Measurements from ENCODE around the gene MEGF6.

Gene MEGF6

GRCh38 chr1:3459051-3459908, 152.0 kb downstream of the MEGF6 start:
- DNase-seq (ENCODE audit: low read depth): no peak

DNA sequence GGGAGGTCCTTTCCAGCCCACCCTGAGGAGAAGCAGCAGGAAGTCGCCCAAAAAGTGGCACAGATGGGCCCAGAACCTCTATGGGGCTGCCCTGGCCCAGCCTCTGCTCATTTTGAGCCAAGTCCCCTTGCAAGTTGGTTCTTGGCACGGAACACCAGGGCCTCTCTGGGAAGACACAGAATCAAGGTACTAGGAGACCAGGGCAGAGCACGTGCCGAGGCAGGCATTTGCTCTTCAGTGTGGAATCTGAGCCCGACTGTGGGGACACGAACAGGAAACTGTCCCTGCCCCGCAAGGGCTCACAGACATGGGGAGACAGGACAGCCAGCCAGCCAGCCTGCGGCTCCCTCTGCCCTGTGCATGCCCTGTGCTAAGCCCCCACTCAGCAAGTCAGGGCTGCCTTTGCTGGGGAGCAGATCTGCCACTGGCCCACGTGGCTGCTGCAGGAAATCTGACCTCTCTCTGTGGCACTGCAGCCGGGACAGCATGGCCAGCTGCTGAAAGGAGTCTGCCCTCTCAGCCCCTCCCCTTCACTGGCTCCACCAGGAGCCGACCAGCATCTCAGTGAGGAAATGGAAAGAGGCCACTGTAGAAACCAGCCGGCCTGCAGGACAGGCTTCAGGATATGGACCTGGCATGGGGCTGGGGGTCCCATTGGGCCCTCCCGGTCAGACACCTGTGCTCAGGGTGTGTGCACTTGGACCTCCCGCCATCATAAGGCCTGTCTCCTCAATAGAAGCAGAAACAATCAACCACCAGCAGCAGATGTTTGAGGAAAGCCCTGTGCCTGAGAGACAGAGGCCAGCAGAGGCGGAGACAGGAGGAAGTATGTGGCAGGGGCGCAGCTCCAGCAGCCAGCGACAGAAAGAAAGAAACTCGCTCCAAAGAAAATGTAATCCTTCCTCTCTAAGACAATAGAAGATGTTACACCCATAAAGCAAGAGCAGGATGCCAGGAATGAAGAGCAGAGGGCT, 153.1 kb downstream of the MEGF6 start:
- DNase-seq (ENCODE audit: low read depth): no peak

GRCh38 chr1:3456964-3457909, 154.1 kb downstream of the MEGF6 start:
- DNase-seq (ENCODE audit: low read depth): no peak

GRCh38 chr1:3456449-3456963, 154.8 kb downstream of the MEGF6 start:
- DNase-seq (ENCODE audit: low read depth): no peak

DNA sequence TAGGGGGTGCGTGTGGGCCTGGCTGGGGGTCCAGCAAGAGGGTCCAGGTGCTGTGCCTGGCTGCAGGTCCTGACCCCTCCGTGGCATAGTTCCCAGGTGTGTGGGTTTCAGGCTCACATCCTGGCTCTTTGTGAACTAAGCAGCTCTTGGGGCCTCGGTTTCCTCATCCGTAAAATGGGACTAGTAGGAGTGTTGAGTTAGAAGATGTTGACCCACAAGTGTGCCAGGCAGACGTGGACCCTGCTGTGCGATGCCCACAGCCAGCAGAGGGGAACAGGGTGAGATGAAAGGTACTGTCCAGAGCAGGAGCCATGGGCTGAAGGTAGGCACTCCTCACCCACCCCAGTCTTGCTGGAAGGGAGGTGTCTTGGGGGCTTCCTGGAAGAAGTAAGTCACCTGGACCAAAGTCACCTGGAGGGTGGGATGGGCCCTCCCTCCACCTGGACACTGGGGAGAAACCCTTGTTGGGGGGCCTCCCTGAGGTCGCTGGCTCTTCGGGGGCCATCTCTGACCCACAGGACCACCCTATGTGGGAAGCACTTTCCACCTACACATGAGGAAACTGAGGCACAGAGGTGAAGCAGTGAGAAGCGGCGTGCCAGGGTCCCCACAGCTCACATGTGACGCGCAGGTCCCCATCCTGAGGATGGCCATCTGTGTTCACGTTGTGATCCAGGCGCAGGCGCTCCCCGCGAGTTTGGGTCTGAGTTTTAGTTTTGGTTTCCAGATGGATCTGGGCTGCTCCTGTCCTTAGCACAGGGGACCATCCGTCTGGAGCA, 155.4 kb downstream of the MEGF6 start:
- no peak for DNase-seq (ENCODE audit: low read depth)

- peak; percentile 24 for DNase-seq (ENCODE audit: low read depth)
These were observed 156.3 kb downstream of the MEGF6 start for GRCh38 chr1:3454811-3455618.

- peak; percentile 51 for DNase-seq (ENCODE audit: low read depth)
These were observed 157.2 kb downstream of the MEGF6 start, which contains the start of gene ARHGEF16 for GRCh38 chr1:3453891-3454810. ARHGEF16 (plus strand) TSS chr1:3454665; CDS start chr1:3463085, 8,420 bp downstream.

DNA sequence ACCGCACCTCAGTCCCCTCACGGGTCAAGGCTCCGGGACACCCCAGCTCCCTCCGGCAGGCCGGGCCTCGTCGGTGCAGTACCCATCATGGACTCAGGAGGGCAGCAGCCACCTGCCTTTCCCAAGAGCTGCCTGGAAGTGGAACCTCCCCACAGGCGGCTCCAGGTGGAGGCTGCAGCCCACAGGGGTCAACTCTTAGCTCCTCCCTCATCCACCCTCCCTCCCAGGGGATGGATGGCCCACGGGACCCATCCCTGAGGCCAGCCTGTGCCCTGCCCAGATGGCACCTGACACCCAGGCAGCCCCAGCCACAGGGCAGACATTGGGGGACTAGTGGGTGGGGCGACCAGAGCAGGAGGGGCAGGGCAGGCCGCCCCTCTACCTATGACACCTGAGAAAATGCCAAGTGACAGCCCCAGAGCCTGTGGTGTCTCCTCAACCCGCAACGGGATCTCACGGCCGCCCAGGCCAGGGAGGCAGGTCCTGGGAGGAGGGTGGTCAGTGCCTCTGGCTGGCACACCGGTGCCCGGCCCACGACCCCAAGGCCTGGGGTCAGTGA, 158.0 kb downstream of the MEGF6 start:
- peak; percentile 64 for DNase-seq (ENCODE audit: low read depth)

DNA sequence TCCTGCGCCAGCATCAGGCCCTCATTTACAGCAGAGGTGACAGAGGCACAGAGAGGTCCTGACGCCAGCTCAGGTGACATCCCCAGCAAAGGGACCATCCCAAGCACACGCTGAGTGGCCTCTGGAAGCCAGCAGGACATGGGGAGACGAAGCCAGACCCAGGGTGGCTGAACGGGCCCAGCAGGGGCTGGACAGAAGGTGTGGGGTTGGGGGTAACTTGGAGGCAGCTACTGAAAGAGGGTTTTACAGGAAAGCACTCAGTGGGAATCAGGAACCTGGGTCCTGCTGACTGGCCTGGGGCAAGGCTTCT, 158.5 kb downstream of the MEGF6 start:
- DNase-seq (ENCODE audit: low read depth): no peak

GRCh38 chr1:3451994-3452865, 159.1 kb downstream of the MEGF6 start:
- DNase-seq (ENCODE audit: low read depth): no peak

- DNase-seq (ENCODE audit: low read depth): no peak
These were observed 160.3 kb downstream of the MEGF6 start for GRCh38 chr1:3450983-3451382.

- no peak for DNase-seq (ENCODE audit: low read depth)
These were observed 161.0 kb downstream of the MEGF6 start for GRCh38 chr1:3450202-3450863.

DNA sequence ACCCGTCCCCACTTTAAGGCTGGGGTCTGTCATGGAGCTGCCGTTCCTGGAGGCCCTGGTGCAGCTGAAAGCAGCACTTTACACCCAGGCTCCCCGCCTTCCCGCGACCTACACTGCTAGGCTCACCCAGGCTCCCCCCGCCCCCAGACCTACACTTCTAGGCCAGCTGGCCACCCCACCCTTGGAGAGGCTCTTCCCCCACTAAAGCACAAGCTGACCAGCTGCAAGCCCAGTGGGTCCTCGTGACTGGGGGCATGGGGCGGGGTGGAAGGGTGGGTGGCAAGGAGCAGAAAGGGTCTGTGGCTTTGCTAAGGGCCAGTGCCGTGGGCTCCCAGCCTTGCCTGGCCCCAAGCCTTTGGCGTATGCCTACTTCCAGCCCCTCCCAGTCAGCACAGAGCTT, 166.6 kb downstream of the MEGF6 start:
- no peak for DNase-seq (ENCODE audit: low read depth)

GRCh38 chr1:3444298-3444697, 167.0 kb downstream of the MEGF6 start:
- no peak for DNase-seq (ENCODE audit: low read depth)

GRCh38 chr1:3443807-3444206, 167.5 kb downstream of the MEGF6 start:
- DNase-seq (ENCODE audit: low read depth): no peak

- DNase-seq (ENCODE audit: low read depth): no peak
These were observed 168.4 kb downstream of the MEGF6 start for GRCh38 chr1:3442901-3443300.

GRCh38 chr1:3442331-3442730, 169.0 kb downstream of the MEGF6 start:
- no peak for DNase-seq (ENCODE audit: low read depth)

Data from ELR (cell line).